HG03139 (cell line): Measurements from ENCODE around the gene DHX58.
A peak's percentile ranks its signal among the peaks of the same experiment; 100 is the strongest.

Experiments
- ATAC-seq: cut with Tn5 transposase; IDR thresholded peaks from one replicate; pipeline ENCODE4 v1.9.1; 2021; ENCODE audit not compliant: unreplicated experiment

The DHX58 gene

DNA sequence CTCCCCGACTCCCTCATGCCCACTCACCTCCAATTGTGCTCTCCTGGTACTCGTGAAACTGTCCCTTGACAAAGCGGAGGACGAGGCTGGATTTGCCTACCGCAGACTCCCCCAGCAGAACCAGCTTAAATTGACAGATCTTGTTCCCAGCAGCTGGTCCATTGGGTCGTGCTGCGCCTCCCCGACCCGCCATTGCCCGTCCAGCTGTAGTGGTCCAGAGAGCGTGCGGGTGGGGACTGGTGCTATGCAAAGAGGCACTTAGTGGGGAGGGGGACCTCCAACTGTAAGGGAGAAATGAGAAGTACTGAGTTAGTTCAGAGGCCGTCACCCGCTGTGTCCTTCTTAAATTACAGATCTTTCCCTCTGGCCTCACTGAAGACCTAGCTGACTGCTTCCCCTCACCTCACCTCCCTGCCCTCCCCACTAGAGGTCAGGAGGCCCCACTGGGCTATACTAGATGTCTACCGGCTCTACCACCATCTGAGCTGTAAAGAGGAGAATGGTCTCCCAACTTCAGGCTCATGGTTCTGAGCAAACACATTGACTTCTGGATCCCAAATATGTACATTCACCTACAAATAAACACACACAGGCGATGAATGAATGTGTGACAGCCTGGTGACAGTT lies 17.9 kb upstream of the DHX58 start:
- ATAC-seq = no peak

DNA sequence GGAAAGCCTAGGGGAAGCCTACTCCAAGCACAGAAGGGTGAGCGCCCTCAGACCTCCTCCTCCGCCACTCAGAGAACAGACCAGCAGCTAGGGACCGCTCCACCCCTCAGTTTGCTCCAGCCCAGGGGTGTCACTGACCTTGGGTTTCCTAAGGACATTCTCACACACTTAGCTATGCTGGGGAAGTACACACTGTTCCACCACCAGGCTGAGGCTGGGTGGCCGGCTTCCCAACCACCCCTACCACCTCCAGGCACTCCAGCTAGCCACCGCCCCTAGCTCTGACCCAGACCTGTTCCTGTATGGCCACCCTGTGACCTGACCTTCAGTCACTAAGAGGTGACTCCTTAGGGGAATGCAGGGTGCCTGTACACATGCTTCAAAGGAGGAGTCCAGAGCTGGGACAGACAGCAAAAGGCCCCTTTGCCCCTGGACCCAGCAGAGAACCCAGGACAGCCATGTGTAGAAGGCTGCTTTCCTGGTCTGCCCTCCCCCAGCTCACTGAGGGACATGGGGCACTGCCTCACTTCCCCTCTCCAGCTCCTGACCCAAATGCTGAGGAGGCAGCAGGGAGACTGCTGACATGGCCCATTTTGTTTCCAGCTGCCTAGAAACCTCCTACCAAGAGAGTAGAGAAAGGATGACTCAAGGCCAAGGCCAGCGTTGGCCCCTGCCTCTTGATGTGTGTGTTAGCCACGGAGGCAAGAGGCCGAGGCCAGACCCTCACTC lies 16.8 kb upstream of the DHX58 start:
- no peak for ATAC-seq

DNA sequence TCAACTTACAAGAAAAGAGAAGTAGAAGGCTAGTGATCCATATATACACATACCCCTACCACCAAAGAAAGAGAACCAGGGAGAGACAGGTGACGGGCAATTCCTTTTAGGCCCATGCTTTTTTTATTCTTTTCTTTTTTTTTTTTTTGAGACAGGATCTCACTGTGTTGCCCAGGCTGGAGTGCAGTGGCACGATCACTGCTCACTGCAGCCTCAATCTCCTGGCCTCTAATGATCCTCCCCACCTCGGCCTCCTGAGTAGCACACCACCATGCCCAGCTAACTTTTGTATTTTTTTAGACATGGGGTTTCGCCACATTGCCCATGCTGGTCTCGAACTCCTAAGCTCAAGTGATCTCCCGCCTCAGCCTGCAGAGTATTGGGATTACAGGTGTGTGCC lies 14.9 kb upstream of the DHX58 start:
- ATAC-seq = no peak

DNA sequence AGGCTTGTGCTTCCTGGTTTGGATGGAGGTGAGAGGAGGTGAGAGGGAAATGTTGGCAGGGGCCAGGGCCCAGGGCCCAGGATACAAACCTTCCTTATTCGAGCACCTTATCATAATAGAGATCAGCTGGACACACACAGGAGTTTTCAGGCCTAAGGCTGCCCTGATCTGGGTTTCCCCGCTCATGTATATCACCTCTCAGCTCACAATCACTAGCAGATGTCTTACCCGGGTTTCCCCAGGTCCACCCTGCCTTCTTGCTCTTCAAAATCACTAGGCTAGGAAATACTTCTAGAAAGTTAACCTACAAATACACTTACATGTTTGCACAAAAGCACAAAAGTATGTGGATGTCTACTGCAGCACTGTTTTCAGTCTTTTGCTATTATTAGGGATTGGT lies 14.3 kb upstream of the DHX58 start:
- no peak for ATAC-seq

DNA sequence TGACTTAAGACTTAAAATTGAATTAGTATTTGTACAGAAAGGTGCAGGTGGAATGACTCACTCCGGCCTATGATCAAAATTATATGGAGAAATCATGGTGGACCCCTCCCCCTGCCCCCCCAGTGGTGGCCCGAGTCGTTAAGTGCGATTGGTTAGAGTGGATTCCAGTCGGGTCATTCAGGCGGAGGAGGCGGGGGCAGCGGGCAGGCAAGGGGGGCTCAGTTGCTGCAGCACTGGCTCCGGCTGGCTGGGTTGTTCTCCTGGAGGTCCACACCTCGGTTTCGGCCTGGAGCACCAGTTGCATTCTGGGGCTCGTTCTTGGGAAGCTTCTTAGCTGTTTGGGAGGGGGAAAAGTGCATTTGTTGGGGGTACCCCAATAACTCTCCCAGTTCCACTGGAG lies 13.1 kb upstream of the DHX58 start:
- no peak for ATAC-seq

DNA sequence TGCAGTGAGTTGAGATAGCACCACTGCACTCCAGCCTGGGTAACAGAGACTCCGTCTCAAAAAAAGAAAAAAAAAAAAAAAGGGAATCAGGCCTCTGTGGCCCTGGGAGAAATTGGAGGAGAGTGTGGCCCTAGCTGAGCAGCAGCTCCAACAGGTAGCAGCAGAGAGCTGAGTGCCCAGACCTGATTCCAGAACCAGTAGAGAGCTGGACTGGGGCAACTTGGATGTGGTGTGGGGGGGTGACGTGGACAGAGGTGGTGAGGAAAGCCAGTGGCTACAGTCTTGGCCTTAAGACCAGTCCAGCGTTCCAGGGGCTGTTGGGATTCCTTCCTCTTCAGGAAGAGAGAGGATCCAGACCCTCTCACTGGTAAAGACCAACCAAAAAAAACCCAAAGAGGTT lies 11.7 kb upstream of the DHX58 start:
- no peak for ATAC-seq

DNA sequence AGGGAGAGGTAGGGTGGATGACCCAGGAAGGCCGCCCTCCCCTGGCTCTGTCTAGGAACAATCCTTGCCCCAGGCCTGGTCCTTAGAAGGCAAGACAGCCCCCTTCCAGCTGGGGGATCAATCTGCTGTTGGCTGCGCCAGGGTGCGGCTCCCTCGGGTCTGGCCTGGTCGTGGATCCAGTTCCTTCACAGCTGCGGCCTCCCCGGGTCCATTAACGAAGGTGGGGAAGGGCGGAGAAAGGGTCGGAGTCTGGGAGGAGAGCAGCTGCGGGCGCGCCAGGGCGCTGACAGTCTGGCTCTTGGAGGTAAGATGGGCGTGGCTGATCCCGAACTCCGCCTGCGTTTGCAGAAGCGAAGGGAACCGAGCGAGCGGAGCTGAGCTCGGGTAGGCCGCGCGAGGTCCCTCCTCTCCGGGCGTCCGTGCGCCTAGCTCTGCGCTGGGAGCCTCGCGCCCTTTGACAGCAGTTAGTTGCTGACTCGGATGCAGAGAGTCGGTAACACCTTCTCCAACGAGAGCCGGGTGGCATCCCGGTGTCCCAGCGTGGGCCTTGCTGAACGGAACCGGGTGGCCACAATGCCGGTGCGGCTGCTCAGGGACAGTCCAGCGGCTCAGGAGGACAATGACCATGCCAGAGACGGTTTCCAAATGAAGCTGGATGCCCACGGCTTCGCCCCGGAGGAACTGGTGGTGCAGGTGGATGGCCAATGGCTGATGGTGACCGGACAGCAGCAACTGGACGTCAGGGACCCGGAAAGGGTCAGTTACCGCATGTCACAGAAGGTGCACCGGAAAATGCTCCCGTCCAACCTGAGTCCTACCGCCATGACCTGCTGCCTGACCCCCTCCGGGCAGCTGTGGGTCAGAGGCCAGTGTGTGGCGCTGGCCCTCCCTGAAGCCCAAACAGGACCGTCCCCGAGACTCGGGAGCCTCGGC lies 10.1 kb upstream of the DHX58 start, which contains the start of gene HSPB9:
HSPB9 (plus strand) TSS at position 434 of the 933 bp plus-strand sequence; CDS start at position 481, 47 bp downstream.
- ATAC-seq = no peak

DNA sequence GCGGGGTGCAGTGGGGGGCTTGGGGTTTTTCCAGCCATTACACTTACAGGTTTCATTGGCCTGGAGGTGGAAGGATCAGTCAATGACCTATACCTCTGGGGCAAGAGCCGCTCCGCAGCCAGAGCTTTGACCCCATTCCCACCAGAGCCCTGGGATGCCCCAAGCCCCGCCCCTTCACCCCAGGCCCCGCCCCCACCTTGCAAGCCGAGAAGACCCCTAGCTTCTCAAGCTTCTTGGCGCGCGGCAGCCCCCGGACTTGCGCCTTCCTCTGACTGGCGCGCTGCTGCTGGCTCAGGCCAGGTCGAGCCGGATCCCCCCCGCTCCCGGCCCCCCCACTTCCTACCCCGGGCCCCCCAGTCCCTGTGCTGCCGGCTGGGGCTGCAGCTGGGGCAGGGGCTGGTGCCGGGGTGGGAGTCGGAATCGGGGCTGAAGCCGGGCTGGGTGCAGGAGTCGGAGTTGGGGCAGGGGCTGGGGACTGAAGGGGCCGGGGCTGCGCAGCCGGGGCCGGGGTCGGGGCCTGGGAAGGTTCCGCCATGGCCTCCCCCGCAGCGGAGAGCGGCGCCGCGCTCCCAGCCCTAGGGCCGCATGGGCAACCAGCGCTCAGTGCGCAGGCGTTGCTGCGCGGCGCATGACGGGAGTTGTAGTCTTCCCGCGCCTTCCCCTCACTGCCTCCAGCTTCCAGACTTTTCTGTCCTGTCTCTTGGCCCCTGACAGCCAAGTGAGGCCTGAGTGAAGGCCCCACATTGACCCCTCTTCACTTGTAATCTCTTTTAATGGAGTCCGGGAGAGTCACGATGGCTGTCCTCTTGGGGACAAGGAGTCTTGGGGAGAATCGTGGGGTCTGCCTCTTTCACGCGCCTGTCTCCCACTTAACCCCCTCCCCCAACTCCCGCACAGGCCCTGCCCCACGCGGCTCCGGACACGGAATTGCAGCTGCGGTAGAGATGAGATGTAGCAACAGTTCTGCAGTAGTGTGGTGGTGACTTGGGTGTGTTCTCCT lies 8.6 kb upstream of the DHX58 start, which contains the start of gene KAT2A:
KAT2A (minus strand) TSS at position 598 of the 1,000 bp plus-strand sequence; CDS start at position 535, 63 bp downstream.
- ATAC-seq = peak; percentile 56

DNA sequence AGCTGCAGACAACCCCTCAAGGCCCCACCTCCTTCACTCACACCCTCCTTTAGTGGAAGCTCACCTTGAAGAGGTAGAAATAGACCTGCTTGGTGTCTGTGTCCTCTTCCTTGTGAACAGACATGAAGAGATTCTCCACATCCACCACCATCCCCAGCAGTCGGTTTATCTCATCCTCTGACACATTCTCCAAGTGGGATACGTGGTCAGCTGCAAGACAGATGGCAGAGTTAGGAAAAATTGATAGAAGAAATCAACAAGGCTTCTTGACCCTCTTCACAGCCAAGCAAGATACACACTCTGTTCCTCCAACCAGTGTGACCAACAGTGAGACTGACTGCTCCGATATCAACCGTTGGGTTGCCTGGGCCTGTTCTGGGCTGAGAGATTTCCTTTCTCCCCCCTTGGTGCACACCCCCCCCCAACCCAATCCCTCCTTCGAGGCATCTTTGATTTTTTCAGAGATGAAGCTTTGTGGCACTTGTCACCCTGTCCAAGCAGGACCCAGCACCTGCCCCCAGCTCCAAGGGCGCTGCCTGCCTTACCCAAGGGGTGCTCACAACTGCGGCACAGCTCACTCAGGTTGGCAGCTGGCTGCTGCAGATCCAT lies 7.8 kb upstream of the DHX58 start:
- ATAC-seq = no peak

DNA sequence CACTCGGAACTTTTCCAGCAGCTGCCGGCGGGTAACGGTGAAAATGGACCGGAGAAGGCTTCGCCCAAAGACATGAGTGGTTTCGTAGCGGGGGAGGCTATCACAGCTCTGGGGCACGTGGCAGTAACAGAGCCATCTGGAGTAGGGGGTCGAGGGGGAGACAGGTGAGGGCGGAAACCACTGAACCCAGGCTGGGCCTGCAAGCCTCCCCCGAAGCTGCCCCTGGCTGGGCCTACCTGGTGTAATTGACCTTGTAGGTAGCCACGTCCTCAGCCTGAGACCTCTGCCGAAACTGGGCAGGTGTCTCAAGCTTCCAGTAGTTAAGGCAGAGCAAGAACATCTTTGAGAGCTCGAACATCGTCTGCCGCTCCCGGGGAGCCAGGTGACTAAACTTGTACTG lies 6.8 kb upstream of the DHX58 start:
- ATAC-seq = no peak

DNA sequence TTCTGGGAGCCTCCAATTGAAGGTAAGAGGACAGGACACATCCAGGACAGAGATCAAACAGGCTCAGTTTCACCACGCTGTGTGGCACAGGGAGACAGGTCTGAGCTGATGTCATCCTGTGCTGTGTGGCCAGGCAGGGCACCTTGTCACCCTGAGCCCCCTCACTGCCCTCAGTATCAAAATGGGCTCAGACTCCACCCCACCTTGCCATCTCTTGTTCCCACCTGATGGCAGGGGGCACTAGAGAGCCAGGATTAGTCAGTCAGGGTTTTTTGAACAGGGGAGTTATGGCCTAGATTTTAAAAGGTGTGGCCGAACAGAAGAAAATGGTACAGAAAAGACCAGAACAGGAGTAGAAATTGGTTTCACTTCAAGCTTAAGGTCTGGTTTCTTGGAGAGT lies 6.0 kb upstream of the DHX58 start:
- ATAC-seq = no peak

DNA sequence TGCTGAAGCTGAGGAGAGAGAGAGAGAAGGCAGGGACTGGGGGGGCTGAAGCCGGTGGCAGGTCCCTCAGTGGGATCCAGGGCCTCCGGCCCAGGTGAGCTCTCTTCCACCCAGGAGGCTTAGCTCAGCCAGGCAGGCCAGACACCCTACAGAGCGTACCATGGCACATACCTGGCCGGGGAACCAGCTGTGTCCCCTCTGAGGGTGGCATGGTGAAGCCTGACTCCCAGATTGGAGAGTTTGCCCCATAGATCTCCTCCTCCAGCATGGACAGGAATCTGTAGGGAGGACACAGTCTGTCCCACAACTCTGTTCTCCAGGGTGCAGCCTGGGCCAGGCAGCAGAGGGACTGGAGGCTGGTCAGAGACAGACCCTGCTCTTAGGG lies 5.6 kb upstream of the DHX58 start:
- ATAC-seq = no peak

DNA sequence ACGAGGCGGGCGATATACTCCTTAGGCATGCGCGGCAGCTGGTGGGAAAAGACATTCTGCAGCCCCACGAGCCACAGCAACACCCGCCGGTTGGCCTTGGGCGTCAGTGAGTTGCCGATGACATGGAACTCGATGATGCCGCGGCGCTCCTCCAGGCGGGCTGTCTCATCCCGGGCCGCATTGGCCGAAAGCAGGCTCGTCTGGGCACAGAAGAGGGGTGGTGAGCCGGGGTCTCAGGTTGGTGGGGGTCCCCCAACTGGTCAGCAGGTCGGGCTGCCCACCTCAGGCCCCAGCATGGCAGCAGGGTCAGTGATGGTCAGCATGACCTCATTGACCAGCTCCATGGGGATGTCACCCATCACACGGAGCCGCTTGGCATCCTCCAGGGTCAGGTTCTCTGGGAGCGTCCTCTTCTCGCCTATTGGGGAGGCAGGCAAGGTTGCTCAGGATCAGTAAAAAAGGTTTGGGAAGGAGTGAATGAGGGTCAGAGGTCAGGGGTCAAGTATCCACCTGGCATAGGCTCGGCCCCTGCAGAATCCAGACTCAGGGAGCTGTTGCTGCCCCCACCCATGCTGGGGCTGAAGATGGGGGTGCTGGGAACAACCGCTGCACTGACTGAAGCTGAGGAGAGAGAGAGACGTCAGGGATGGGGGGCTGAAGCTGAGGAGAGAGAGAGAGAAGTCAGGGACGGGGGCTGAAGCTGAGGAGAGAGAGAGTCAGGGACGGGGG lies 5.0 kb upstream of the DHX58 start:
- ATAC-seq = no peak

DNA sequence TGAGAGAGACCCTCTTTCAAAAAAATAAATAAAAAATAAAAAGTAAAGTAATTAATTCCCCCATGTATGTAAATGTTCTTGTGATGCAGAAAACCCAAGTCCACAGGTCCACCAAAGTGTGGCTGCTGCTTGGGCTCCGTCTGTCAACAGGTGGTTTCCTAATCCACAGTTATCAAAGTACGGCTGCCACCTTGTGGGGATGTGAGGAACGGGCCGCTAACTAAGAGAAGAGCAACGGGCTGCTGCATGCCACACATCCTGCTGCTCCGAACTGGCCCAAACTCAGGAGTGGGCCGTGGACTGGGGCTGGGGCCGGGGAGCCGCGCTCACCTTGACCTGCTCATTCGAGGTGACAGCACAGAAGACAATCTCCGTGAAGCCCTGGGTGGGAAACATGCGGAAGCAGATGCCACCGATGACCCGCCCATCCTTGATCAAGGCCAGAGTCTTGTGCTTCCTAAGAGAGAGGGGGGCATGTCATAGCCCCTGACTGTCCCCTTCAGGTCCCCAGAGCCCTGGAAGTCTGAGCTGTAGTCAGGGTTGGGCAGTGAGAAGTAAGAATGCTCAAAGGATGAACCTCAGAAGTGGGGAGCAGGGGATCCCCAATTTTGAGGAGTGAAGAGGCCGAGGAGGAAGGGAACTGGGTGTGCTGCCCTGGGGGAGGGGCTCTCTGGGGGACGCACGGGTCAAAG lies 4.3 kb upstream of the DHX58 start:
- ATAC-seq = no peak

DNA sequence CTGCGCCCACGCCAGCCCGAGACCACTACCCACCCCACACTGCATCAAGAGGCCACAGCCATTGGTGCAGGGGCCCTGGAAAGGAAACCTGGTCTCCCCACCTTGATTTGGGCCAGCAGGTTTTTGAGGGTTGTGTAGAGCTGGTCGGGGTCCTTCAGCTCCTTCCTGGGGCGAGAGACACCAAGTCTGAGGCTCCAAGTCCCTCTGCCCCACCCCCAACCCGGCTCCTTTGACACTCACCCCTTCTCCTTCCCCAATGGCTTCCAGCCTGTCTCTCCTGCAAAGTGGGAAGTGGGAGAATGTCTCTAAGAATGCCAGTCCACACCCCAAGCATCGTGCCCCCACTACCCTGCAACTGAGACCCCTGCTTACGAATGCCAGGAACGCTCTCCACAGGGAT lies 1.6 kb upstream of the DHX58 start:
- ATAC-seq = no peak

DNA sequence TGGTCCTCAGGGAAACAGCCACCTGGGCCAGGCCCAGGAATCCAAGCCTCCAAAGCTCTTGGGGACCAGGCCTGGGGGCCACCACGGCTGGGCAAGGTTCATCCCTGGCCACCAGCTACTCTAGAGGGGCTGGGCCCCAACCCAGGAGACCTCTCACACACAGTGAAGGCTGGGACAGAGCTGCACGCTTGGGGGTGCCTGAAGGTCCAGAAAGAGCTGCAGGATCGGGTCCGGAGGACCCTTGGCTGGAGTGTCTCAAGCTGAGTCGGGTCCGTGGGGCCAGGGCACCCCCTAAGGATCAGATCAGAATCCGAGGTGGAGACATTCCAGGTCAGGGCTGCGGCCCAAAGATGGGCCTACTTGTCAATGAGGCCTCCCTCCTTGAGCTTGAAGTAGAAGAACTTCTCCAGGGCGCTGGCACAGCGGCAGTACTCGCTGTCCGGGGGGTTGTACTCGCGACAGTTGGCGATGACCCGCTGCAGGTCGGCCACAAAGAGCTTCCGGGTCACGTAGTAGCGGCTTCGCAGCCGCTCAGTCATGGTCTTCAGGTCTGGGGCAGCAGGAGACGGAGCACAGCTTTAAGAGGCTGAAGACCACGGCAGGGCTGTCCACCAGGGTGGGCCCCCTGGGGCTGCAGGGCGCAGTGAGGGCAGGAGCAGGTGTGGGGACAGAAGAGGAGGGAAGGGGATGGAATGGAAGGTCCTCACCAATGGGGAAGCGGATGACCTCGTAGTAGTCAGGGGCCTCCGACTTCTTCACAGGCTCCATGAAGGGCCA lies 967 bp upstream of the DHX58 start:
- no peak for ATAC-seq

DNA sequence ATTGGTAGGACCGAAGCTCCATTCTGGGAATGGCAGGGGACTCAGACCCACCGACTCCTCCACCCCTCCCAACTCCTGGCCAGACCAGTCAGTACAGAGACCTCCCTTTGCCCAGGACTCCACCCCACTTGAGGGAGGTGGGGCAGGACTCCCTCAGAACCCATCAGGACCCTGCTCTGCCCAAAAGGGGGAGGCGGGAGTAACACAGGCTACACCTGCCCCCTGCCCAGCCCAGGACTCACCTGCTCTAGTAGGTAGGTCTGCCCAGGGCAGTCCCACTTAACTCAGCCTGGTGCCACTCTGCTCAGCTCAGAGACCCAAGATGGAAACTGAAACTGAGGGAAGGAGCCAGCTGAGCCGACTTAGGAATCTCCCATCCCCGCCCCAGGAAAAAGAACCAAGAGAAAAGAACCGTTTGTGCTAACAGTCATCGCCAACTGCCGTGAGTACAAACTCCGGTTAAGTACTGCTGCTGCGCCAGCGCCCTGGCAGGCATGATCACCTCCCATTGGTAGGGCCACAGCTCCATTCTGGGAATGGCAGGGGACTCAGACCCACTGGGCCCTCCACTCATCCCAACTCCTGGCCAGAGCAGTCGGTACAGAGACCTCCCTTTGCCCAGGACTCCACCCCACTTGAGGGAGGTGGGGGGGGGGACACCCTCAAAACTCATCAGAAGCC lies 503 bp downstream of the DHX58 start:
- ATAC-seq = no peak
